Transverse colon (tissue), 4 donors: ENCODE data around the gene OR5B3. TPM values are rescaled to one million over a fixed set of nuclear protein-coding genes. Genes with fewer than 3 reads are reported as not detected.

Experiments
- DNase-seq: peaks from one replicate; pipeline ENCODE4 v3.0.0-alpha.2; 2019
- H3K27ac ChIP-seq, 4 donors: fragments of 200-600 bp; sonication (generic); 2 replicates each; pipeline ENCODE4 v1.5.1; 2016 to 2018; ENCODE audit warnings: inconsistent platforms in 4 of 4
- H3K27me3 ChIP-seq: fragments of 200-600 bp; sonication (generic); 2 replicates; pipeline ENCODE4 v1.5.1; 2017; ENCODE audit warnings: inconsistent platforms
- H3K36me3 ChIP-seq, 4 donors: fragments of 200-600 bp; sonication (generic); 2 replicates each; pipeline ENCODE4 v1.5.1; 2017 to 2019; ENCODE audit warnings: inconsistent platforms in 4 of 4
- H3K4me1 ChIP-seq, 4 donors: fragments of 200-600 bp; sonication (generic); 2 replicates each; pipeline ENCODE4 v1.5.1; 2017 to 2020; ENCODE audit warnings: inconsistent platforms in 4 of 4
- H3K4me3 ChIP-seq, 4 donors: fragments of 200-600 bp; sonication (generic); 1 replicate in 1 of 4; 2 replicates in 3 of 4; pipeline versions ENCODE4 v1.5.1 to v1.6.1; 2017 to 2019; ENCODE audit warnings: inconsistent platforms in 4 of 4
- H3K9me3 ChIP-seq, 2 donors: fragments of 200-600 bp; sonication (generic); 2 replicates each; pipeline ENCODE4 v1.5.1; 2017 to 2019; ENCODE audit warnings: inconsistent platforms in 2 of 2
- CTCF ChIP-seq, 5 experiments: fragments of 200-600 bp in 3 of 5; fragments of 450-650 bp in 2 of 5; sonication (generic) in 3 of 5; IDR thresholded peaks; 1 replicate in 2 of 5; 2 replicates in 3 of 5; pipeline ENCODE4 v1.5.1; 2016 to 2017; ENCODE audit warnings: antibody characterized with exemption in 5 of 5, inconsistent platforms in 3 of 5, mild to moderate bottlenecking in 2 of 5, moderate library complexity in 1 of 5
- EP300 ChIP-seq: sonication (generic); formaldehyde crosslinking; IDR thresholded peaks from one replicate; pipeline ENCODE4 v1.6.1; 2017; ENCODE audit warnings: antibody characterized with exemption, low read depth
- POLR2A ChIP-seq: fragments of 450-650 bp; IDR thresholded peaks from one replicate; pipeline ENCODE4 v1.6.1; 2016; ENCODE audit warnings: antibody characterized with exemption, mild to moderate bottlenecking, moderate library complexity
- POLR2AphosphoS5 ChIP-seq, 3 donors: sonication (generic); formaldehyde crosslinking; IDR thresholded peaks; one replicate each; pipeline ENCODE4 v1.6.1; 2016; ENCODE audit warnings: antibody characterized with exemption in 3 of 3
- WGBS, 2 donors: methylation state at CpG; one replicate each; pipeline ENCODE4 v1.1.5; 2018; ENCODE audit warnings: low coverage in 1 of 2; 5-methylcytosine and 5-hydroxymethylcytosine counted together
- in situ Hi-C, 4 donors: fragments of 200-750 bp; cut with MboI; loops; one replicate each; pipeline versions ENCODE4 v1.15.0 to v1.15.1; 2017; ENCODE audit warnings: low sequenced_read_pairs in 3 of 4, low pct_ligation_motif_present in 1 of 4, low pct_unique_long_range_greater_than_20kb in 1 of 4
- intact Hi-C: fragments of 100-400 bp; cut with DNase I; formaldehyde crosslinking; loops from one replicate; pipeline ENCODE4 v1.15.1; 2023; ENCODE audit warnings: low total_unique reads
- total RNA-seq, 4 donors: library from RNA; depleted of rRNA; stranded (reverse); fragments of >200 nt; gene quantifications; one replicate each; pipeline ENCODE4 v1.1.0, GENCODE V29; 2016

OR5B3 gene
- total RNA-seq, 4 donors from 2014 or later: not detected

GRCh38 chr11:58442136-58442535 lies 35.5 kb upstream of the OR5B3 start, which contains the start of gene OR5B12:
OR5B12 (minus strand) TSS chr11:58442236; CDS start chr11:58440151, 2,085 bp downstream.
- 92 to 97% methylated on average over 1 of the region's 1 CpG for WGBS, 2 donors
- Histone ChIP-seq H3K4me1 (no peaks in the 10 kb centered on the region), H3K36me3 (no peaks in the 10 kb centered on the region), H3K27me3 (no peaks in the 10 kb centered on the region), H3K4me3 (no peak within 1 kb of the TSS), H3K27ac (no peak within 1 kb of the TSS), H3K9me3 (peaks cover 0 to 2% of the 10 kb centered on the region in 2 donors)
- intact Hi-C loops: no loop called here
- in situ Hi-C loops: no loop called here
- TF ChIP-seq EP300: no peak
- no peak for TF ChIP-seq POLR2A
- TF ChIP-seq POLR2AphosphoS5 (IDR thresholded peaks at IDR 0.05): no peak
- no peak for TF ChIP-seq CTCF (IDR thresholded peaks at IDR 0.05)
- no peak for DNase-seq

DNA sequence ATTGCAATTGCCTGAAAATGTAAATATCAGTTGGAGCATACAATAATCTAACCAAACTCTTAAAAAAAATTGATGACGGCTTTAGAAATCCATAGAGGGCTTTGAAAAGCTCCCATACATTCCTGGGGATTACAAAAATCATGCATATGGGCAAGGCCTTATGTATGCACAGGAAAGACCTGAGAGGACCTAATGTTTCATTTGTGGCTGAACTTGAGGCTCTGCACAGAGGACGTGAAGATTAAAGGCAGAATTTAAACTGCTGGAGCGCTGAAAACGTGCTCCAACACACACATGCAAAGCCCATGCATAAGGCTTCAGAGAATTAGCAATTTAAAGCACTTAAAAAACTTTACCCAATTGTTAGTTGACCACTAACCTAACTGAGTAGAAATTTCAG lies 31.8 kb upstream of the OR5B3 start:
- intact Hi-C loops: no loop called here
- WGBS, 2 donors: 22 to 36% methylated on average over 4 of the region's 4 CpGs
- in situ Hi-C loops: no loop called here

DNA sequence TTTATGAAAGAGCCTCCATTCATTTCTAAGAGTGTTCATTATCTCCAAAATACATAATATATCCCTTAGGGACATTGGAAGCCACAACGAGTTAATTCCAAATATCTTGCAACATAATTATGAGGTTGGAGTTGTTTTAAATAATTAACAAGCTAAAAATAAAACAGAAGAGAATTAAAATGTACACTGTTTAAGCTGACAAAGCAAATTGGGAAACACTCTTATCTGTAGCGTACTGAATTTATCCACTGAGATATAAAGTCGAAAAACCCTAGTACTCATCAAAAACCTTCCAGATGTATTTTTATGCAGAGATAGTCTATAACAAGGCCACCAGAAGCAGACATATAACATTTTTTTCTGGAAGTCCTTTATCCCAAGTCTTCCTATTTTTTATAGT lies 27.5 kb upstream of the OR5B3 start:
- Histone ChIP-seq H3K4me1 (no peaks in the 10 kb centered on the region), H3K4me3 (no peak overlapping the region), H3K36me3 (no peaks in the 10 kb centered on the region), H3K27ac (no peak overlapping the region), H3K9me3 (peaks cover 5% of the 10 kb centered on the region in 2 donors), H3K27me3 (no peaks in the 10 kb centered on the region)
- in situ Hi-C loops (no loop called here), intact Hi-C loops (no loop called here)
- TF ChIP-seq CTCF (IDR thresholded peaks at IDR 0.05): no peak
- TF ChIP-seq EP300: no peak
- no peak for TF ChIP-seq POLR2AphosphoS5 (IDR thresholded peaks at IDR 0.05)
- no peak for TF ChIP-seq POLR2A
- DNase-seq: no peak
- 75 to 86% methylated on average over 3 of the region's 3 CpGs for WGBS, 2 donors

More for the DNA sequence above, 31.8 kb upstream of the OR5B3 start:
- H3K9me3 ChIP-seq: peaks cover 0 to 5% of the 10 kb centered on the region in 2 donors
- no peak for DNase-seq
- TF ChIP-seq POLR2A (no peak), POLR2AphosphoS5 (IDR thresholded peaks at IDR 0.05) (no peak), CTCF (IDR thresholded peaks at IDR 0.05) (no peak), EP300 (no peak)
- no peaks in the 10 kb centered on the region for H3K4me1 ChIP-seq
- H3K27me3 ChIP-seq: no peaks in the 10 kb centered on the region
- H3K27ac ChIP-seq: no peak overlapping the region
- H3K4me3 ChIP-seq: no peak overlapping the region
- H3K36me3 ChIP-seq: no peaks in the 10 kb centered on the region

DNA sequence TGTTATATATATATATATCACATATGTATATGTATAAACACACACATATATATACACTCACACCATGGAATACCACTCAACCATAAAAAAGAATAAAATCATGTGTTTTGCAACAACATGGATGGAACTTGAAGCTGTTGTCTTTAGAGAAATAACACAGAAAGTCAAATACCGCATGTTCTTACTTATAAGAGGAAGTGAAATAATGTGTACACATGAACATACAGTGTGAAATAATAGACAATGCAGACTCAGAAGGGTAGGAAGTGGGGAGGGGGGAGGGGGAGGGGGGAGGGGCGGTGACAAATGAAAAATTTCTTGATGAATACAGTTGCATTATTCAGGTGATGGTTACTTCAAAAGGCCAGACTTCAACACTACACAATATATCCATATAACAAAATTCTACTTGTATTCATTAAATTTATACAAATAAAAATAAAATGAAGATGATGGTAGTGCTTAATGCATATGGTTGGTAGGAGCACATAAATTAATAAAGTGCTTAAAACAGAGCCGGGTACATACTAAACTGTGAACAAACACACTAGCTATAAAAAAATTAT lies 27.0 kb upstream of the OR5B3 start:
- Histone ChIP-seq H3K27ac (no peak overlapping the region), H3K9me3 (peaks cover 5 to 6% of the 10 kb centered on the region in 2 donors), H3K4me3 (no peak overlapping the region), H3K4me1 (no peaks in the 10 kb centered on the region), H3K27me3 (no peaks in the 10 kb centered on the region), H3K36me3 (no peaks in the 10 kb centered on the region)
- in situ Hi-C loops (no loop called here), intact Hi-C loops (no loop called here)
- DNase-seq: no peak
- TF ChIP-seq EP300: no peak
- no peak for TF ChIP-seq POLR2A
- no peak for TF ChIP-seq POLR2AphosphoS5 (IDR thresholded peaks at IDR 0.05)
- TF ChIP-seq CTCF (IDR thresholded peaks at IDR 0.05): no peak
- 45 to 55% methylated on average over 2 to 3 of the region's 3 CpGs for WGBS, 2 donors
